IMR-90 (cell line): ENCODE results near the gene PRPS2. TPM values are rescaled to one million over a fixed set of nuclear protein-coding genes. Genes with fewer than 3 reads are reported as not detected.
A peak's percentile ranks its signal among the peaks of the same experiment; 100 is the strongest.

Source experiments
- ATAC-seq: fragments of 200-7000 bp; cut with Tn5 transposase; 2 replicates; pipeline ENCODE4 v1.9.1; 2020; ENCODE audit warnings: low read depth, mild to moderate bottlenecking, moderate library complexity
- BruUV-seq: library from RNA; stranded (reverse); fragments of 400-500 nt; replicated peaks from 2 replicates; lab custom pipeline; 2021; lab: Mats Ljungman, UMichigan
- CTCF ChIA-PET: fragments of 300-600 bp; formaldehyde crosslinking; extraction: SDS; loops from one replicate; lab custom pipeline; 2021; ENCODE audit warnings: antibody characterized with exemption; lab: Yijun Ruan, JAX
- POLR2A ChIA-PET: fragments of 300-600 bp; sonication (Branson Sonifier 250); formaldehyde crosslinking; loops from one replicate; lab custom pipeline; 2022; ENCODE audit warnings: antibody characterized with exemption; ENCODE audit not compliant: unreplicated experiment; lab: Charles Lee
- DNase-seq: peaks from one replicate; pipeline ENCODE4 v3.0.0; 2013
- H2AFZ ChIP-seq: replicated peaks from 2 replicates; pipeline ENCODE3; 2013; ENCODE audit warnings: low read length, mild to moderate bottlenecking; ENCODE audit not compliant: poor library complexity
- H2AK5ac ChIP-seq: 2 replicates; pipeline ENCODE4 v1.6.1; 2013; ENCODE audit warnings: low read depth, low read length, inconsistent platforms
- H2AK9ac ChIP-seq: replicated peaks from 2 replicates; pipeline ENCODE3; 2013; ENCODE audit warnings: mild to moderate bottlenecking, low read depth, low read length, moderate library complexity; ENCODE audit not compliant: poor library complexity
- H2BK120ac ChIP-seq: 2 replicates; pipeline ENCODE4 v1.6.1; 2013; ENCODE audit warnings: low read depth, low read length, inconsistent platforms
- H2BK15ac ChIP-seq: 3 replicates; pipeline ENCODE4 v1.6.1; 2013; ENCODE audit warnings: low read depth, low read length, inconsistent platforms
- H2BK20ac ChIP-seq: 2 replicates; pipeline ENCODE4 v1.6.1; 2013; ENCODE audit warnings: low read depth, mild to moderate bottlenecking, inconsistent platforms, low read length, moderate library complexity
- H2BK5ac ChIP-seq: 2 replicates; pipeline ENCODE4 v1.6.1; 2013; ENCODE audit warnings: mild to moderate bottlenecking, low read depth, low read length, inconsistent platforms; ENCODE audit not compliant: poor library complexity, severe bottlenecking
- H3K14ac ChIP-seq: replicated peaks from 2 replicates; pipeline ENCODE4 v1.6.1; 2013; ENCODE audit warnings: low read depth, low read length, inconsistent platforms
- H3K18ac ChIP-seq: 2 replicates; pipeline ENCODE4 v1.6.1; 2013; ENCODE audit warnings: low read depth, low read length, control low read depth
- H3K23ac ChIP-seq: 2 replicates; pipeline ENCODE4 v1.6.1; 2013; ENCODE audit warnings: low read depth, low read length, inconsistent platforms
- H3K27ac ChIP-seq: 2 replicates; pipeline ENCODE4 v1.5.1; 2013; ENCODE audit warnings: mild to moderate bottlenecking, control low read depth, low read length; ENCODE audit not compliant: insufficient read depth
- H3K27me3 ChIP-seq: 2 replicates; pipeline ENCODE4 v1.6.1; 2013; ENCODE audit warnings: low read length; ENCODE audit not compliant: control insufficient read depth, insufficient read depth
- H3K36me3 ChIP-seq: 2 replicates; pipeline ENCODE4 v1.6.1; 2013; ENCODE audit warnings: low read length, mixed read lengths; ENCODE audit not compliant: control insufficient read depth, insufficient read depth
- H3K4ac ChIP-seq: 2 replicates; pipeline ENCODE4 v1.6.1; 2013; ENCODE audit warnings: low read depth, low read length, inconsistent platforms
- H3K4me1 ChIP-seq: 2 replicates; pipeline ENCODE4 v1.6.1; 2013; ENCODE audit warnings: low read length, mixed read lengths; ENCODE audit not compliant: control insufficient read depth, insufficient read depth
- H3K4me2 ChIP-seq: 2 replicates; pipeline ENCODE4 v1.6.1; 2013; ENCODE audit warnings: low read depth, mild to moderate bottlenecking, control low read depth, low read length, moderate library complexity
- H3K4me3 ChIP-seq: 2 replicates; pipeline ENCODE4 v1.5.1; 2013; ENCODE audit warnings: low read depth, mild to moderate bottlenecking, control low read depth, low read length, moderate library complexity; ENCODE audit not compliant: insufficient read depth
- H3K56ac ChIP-seq: 2 replicates; pipeline ENCODE4 v1.6.1; 2013; ENCODE audit warnings: low read length, inconsistent platforms; ENCODE audit not compliant: insufficient read depth; ENCODE audit errors: extremely low read depth
- H3K79me1 ChIP-seq, 2 experiments: 2 replicates each; pipeline ENCODE4 v1.6.1; 2013; ENCODE audit warnings: low read length in 2 of 2, inconsistent platforms in 1 of 2, low read depth in 1 of 2
- H3K9ac ChIP-seq: 2 replicates; pipeline ENCODE4 v1.6.1; 2013; ENCODE audit warnings: low read depth, low read length, control low read depth
- H3K9me1 ChIP-seq: 2 replicates; pipeline ENCODE4 v1.6.1; 2013; ENCODE audit warnings: low read length, inconsistent platforms; ENCODE audit not compliant: insufficient read depth
- H3K9me3 ChIP-seq: 2 replicates; pipeline ENCODE4 v1.6.1; 2013; ENCODE audit warnings: low read length; ENCODE audit not compliant: control insufficient read depth, insufficient read depth
- H4K20me1 ChIP-seq: 2 replicates; pipeline ENCODE4 v1.6.1; 2013; ENCODE audit warnings: low read length, inconsistent platforms; ENCODE audit not compliant: insufficient read depth
- H4K5ac ChIP-seq: 2 replicates; pipeline ENCODE4 v1.6.1; 2013; ENCODE audit warnings: mild to moderate bottlenecking, low read depth, low read length, control low read depth
- H4K8ac ChIP-seq, 2 experiments: 2 replicates each; pipeline ENCODE4 v1.6.1; 2013; ENCODE audit warnings: low read depth in 2 of 2, low read length in 2 of 2, control low read depth in 1 of 2, inconsistent platforms in 1 of 2
- H4K91ac ChIP-seq: 2 replicates; pipeline ENCODE4 v1.6.1; 2013; ENCODE audit warnings: low read depth, low read length, inconsistent platforms; ENCODE audit not compliant: insufficient read depth
- MAFK ChIP-seq: IDR thresholded peaks from 2 replicates; pipeline ENCODE4 v1.6.1; 2012; ENCODE audit warnings: low read depth, low read length, improper control_type of control experiment
- MXI1 ChIP-seq: IDR thresholded peaks from 2 replicates; pipeline ENCODE4 v1.6.1; 2012; ENCODE audit warnings: low read depth, mild to moderate bottlenecking, low read length, moderate library complexity, borderline replicate concordance
- WGBS, 2 experiments: methylation state at CpG; one replicate each; pipeline versions ENCODE4 v1.1.5 to v1.1.7; 2013; ENCODE audit warnings: missing lambda C conversion rate in 2 of 2; ENCODE audit not compliant: insufficient read length in 1 of 2; ENCODE audit errors: extremely low coverage in 2 of 2; 5-methylcytosine and 5-hydroxymethylcytosine counted together
- dilution Hi-C: fragments of 300-500 bp; cut with HindIII; formaldehyde crosslinking; loops from one replicate; pipeline ENCODE4 v1.14.3; 2018; ENCODE audit warnings: low sequenced_read_pairs; ENCODE audit not compliant: unreplicated experiment
- in situ Hi-C: fragments of 300-500 bp; cut with MboI; formaldehyde crosslinking; loops from 3 replicates; pipeline ENCODE4 v1.14.3; 2019; ENCODE audit warnings: low sequenced_read_pairs, inconsistent platforms, mixed read lengths
- intact Hi-C: fragments of 100-400 bp; cut with micrococcal nuclease; formaldehyde crosslinking; loops from 2 replicates; pipeline ENCODE4 v1.10.0; 2022
- polyA plus RNA-seq, 3 experiments: library from polyadenylated mRNA; depleted of rRNA; stranded (reverse); fragments of >200 nt; gene quantifications; 2 replicates each; pipeline ENCODE4 v1.2.3, GENCODE V29; 2012; ENCODE audit warnings: low replicate concordance in 1 of 3
- total RNA-seq: library from RNA; depleted of rRNA; stranded (reverse); fragments of >200 nt; gene quantifications from 2 replicates; pipeline ENCODE4 v1.2.3, GENCODE V29; 2012

Gene PRPS2
- total and polyA plus RNA-seq, 2 of the 4 experiments (the other 2 are of a cell fraction), result 20.4 to 48.0 TPM

DNA sequence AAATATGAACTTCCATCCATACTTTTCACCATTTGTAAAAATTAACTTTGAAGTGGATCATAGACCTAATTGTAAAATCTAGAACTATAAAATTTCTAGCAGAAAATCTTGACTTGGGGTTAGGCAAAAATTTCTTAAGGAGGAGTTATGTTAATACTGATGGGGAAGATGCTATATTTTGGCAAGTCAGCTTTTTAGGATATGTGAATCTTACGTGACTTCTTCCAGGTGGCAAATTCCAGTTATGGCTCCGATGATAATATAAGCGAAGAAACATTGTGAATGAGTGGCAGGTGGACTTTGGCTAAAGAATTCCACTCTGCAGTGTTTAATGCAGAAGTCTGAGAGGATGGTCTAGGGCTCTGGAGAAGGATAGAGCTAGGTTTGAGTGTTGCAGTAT lies 1.5 kb downstream of the PRPS2 start:
- Histone ChIP-seq H3K18ac (no peak overlapping the region), H3K4me1 (no peaks in the 10 kb centered on the region), H3K36me3 (no peaks in the 10 kb centered on the region), H2BK5ac (no peak overlapping the region), H3K27me3 (peaks cover 3% of the 10 kb centered on the region; the same call in 1 of the 2 replicates), H3K4me2 (no peak overlapping the region), H2AK9ac (no peak overlapping the region), H2BK120ac (no peak overlapping the region), H3K4me3 (no peak overlapping the region), H3K4ac (no peak overlapping the region), H3K23ac (no peak overlapping the region), H4K8ac (no peak overlapping the region), H3K56ac (no peak overlapping the region), H3K27ac (no peak overlapping the region), H3K9me1 (no peaks in the 10 kb centered on the region), H2AK5ac (no peak overlapping the region), H2BK20ac (no peak overlapping the region), H3K9ac (no peak overlapping the region), H3K9me3 (peaks cover 5% of the 10 kb centered on the region), H4K91ac (no peak overlapping the region), H4K20me1 (no peaks in the 10 kb centered on the region), H3K14ac (no peak overlapping the region), H3K79me1 (peaks cover 5 to 10% of the 10 kb centered on the region in 2 experiments; a peak in 1 of 4 replicates), H4K5ac (no peak overlapping the region), H2AFZ (no peak overlapping the region), H2BK15ac (no peak overlapping the region)
- intact Hi-C loops, result no loop called here
- in situ Hi-C loops, result no loop called here
- no TSS peak for BruUV-seq
- no peak for DNase-seq
- CTCF ChIA-PET, result no interaction called here
- dilution Hi-C loops, result no loop called here
- WGBS, 2 experiments, result 83% methylated on average over 2 of the region's 3 CpGs; no CpG with 5 or more reads in 1 of the 2 experiments
- no peak for ATAC-seq
- POLR2A ChIA-PET, result no interaction called here
- TF ChIP-seq MAFK, result 0 out of 2 replicates have a peak, but pooled peaks have one; percentile 11
- TF ChIP-seq MXI1, result no peak
